Memory B cell (primary cell): ENCODE results near the gene PTPRN2.

Experiments used
- ATAC-seq: fragments of 150-1000 bp; cut with Tn5 transposase; 2 replicates; pipeline ENCODE4 v1.10.0; 2021; ENCODE audit warnings: low read depth, mild to moderate bottlenecking, moderate library complexity
- DNase-seq, 2 donors: peaks; one replicate each; pipeline ENCODE4 v3.0.0; 2022; ENCODE audit warnings: low spot score in 2 of 2
- H3K27ac Mint-ChIP-seq: one replicate; pipeline ENCODE4 v1.8.0; 2022; ENCODE audit warnings: mild to moderate bottlenecking, moderate library complexity, mixed read lengths
- H3K27me3 Mint-ChIP-seq: one replicate; pipeline ENCODE4 v1.8.0; 2022; ENCODE audit warnings: mixed read lengths
- H3K36me3 Mint-ChIP-seq: one replicate; pipeline ENCODE4 v1.8.0; 2022; ENCODE audit warnings: mild to moderate bottlenecking, mixed read lengths
- H3K4me1 Mint-ChIP-seq: one replicate; pipeline ENCODE4 v1.8.0; 2022; ENCODE audit warnings: mixed read lengths
- H3K4me3 Mint-ChIP-seq: one replicate; pipeline ENCODE4 v1.8.0; 2022; ENCODE audit warnings: mild to moderate bottlenecking, moderate library complexity, mixed read lengths
- H3K9me3 Mint-ChIP-seq: one replicate; pipeline ENCODE4 v1.8.0; 2022; ENCODE audit warnings: mixed read lengths

Gene PTPRN2

DNA sequence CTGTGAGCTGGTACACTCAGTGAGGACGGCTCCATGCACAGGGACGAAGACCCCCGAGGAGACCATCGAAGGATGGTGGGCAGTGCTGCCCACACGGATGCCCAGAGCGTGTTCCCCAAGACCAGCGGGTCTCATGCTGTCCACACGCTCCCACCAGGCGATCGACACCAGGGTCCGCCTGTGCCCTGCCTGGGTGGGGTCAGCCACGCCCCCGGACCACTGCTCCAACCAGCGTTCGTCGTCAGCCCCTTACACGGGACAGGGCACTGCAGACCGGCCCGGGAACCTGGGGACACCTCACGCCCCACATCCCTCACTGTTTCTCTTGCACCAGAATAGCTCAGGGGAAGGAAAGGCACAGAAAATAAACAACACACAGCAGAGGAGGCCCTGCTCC lies 1027.4 kb downstream of the PTPRN2 start:
- ATAC-seq (no peak), DNase-seq (no peak)
- Mint-ChIP-seq H3K4me3 (no peak overlapping the region), H3K27ac (no peak overlapping the region), H3K36me3 (no peaks in the 10 kb centered on the region), H3K9me3 (no peaks in the 10 kb centered on the region), H3K4me1 (peaks cover 3% of the 10 kb centered on the region), H3K27me3 (no peaks in the 10 kb centered on the region)

DNA sequence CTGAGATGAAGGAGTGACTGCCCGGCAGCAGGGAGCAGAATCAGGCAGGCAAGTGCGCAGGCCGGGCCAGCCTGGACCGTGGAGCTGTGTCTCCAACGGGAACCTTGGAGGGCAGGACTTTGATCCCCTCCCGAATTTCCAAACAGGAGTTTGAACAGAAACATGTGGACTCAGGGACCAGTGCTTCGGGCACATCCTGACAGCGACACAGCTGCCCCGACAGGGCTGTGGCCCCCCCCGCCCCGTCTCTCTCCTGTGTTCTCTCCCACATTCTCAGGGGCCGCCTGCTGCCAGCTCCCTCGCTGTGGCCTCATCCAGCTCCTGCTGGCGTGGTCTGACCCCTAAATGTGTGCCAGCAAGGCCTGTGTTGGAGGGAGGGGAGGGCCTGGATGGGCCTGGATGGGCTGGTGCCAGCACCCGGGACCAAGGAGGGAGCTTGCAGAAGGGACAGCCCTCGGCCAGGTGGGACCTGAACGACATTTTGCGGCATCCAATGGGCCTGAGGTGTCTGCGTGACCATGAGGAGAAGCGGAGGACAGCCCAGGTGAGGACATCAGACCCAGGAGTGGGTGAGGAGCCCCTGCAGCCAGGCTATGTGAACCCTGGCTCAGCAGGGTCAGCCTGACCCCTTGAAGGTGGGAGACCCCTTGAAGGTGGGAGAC lies 1027.9 kb downstream of the PTPRN2 start:
- Mint-ChIP-seq H3K36me3 (no peaks in the 10 kb centered on the region), H3K27ac (no peak overlapping the region), H3K27me3 (no peaks in the 10 kb centered on the region), H3K9me3 (no peaks in the 10 kb centered on the region), H3K4me1 (peaks cover under 1% of the 10 kb centered on the region), H3K4me3 (no peak overlapping the region)
- DNase-seq, result no peak
- ATAC-seq, result no peak

DNA sequence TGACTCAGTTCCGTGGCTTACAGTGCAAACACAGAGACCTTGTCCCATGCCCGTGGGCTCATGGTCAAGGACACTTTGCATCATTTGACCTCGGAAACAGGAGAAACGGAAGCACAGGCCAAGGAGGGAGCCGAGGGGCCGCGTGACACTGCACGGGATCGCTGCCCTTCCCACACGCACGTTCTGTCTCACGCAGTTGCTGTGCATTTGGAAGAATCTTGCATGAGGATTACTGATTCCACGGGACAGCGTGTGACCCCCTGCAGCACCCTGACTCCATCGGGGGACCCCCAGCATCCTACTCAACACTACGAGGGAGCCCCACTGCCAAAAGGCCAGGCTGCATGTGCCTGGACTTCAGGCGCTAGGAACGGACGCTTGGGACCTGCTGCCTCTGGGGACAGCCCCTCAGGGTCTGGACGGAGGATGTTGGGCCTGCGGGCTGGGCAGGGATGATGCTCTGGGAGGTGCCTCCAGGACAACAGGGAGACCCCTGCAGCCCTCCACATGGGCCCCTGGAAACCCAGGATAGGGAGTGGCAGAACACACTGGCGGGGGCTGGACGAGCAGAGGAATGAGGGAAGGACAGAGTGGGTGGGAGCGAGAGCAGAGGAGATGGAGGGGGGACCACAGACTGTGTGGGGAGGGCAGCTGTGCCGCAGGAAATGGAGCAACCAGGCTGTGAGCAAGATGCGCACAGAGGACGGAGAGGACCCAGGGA lies 1028.6 kb downstream of the PTPRN2 start:
- Mint-ChIP-seq H3K4me3 (no peak overlapping the region), H3K9me3 (no peaks in the 10 kb centered on the region), H3K36me3 (no peaks in the 10 kb centered on the region), H3K27ac (no peak overlapping the region), H3K4me1 (no peaks in the 10 kb centered on the region), H3K27me3 (no peaks in the 10 kb centered on the region)
- DNase-seq (no peak), ATAC-seq (no peak)

DNA sequence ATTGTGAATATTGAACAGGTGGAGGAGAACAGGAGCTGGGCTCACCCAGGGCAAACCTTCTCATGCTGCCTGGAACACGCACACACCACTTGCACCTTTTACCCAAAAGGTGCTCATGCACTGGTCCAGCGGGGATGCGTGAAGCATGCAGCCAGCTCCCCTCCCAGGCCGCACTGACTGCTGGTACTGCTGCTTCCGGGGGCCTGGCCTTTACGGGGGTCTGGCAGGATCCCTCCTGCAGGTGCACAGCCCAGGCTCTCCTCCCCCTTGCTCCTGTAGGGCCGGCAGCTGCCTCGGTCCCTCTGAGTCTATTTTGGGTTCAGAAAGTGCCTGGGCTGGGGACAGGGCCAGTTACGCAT lies 1029.1 kb downstream of the PTPRN2 start:
- DNase-seq (no peak), ATAC-seq (no peak)
- Mint-ChIP-seq H3K9me3 (no peaks in the 10 kb centered on the region), H3K36me3 (no peaks in the 10 kb centered on the region), H3K4me1 (no peaks in the 10 kb centered on the region), H3K4me3 (no peak overlapping the region), H3K27ac (no peak overlapping the region), H3K27me3 (no peaks in the 10 kb centered on the region)

DNA sequence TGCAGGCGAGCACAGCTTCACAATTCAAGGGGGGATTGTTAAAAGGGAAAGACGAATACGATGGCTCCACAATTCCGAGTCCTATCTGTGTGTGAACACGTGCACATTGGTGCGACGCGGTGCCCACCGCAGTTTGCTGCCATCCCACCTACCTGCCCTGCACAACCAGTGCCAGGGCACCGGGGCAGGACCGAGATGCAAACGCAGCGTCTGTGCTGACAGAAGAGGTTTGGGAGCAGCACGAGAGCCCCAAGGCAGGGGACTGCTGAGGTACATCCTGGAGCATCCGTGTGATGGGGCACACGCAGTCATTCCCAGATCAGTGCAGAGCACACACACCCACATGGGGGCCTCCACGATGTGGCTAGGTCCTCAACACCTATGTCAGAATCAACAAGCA lies 1029.6 kb downstream of the PTPRN2 start:
- H3K36me3 Mint-ChIP-seq, result no peaks in the 10 kb centered on the region
- no peak overlapping the region for H3K4me3 Mint-ChIP-seq
- no peaks in the 10 kb centered on the region for H3K4me1 Mint-ChIP-seq
- no peak overlapping the region for H3K27ac Mint-ChIP-seq
- H3K9me3 Mint-ChIP-seq, result no peaks in the 10 kb centered on the region
- no peak for DNase-seq
- no peaks in the 10 kb centered on the region for H3K27me3 Mint-ChIP-seq
- ATAC-seq, result no peak

DNA sequence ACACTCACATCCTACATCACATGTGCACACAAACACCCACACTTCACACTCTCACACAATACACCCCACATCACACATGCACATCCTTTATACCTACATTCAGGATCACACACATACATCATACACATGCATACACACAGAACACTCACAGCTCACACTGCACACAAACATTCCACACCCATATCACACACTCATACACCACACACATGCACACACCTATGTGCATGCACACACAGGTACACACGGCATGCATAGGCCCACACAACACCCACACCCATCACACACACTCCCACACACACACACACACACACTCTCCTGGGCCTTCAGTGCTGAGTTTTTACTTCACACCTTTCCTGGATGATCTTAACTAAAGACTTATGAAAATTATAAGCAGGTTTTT lies 1030.4 kb downstream of the PTPRN2 start:
- no peaks in the 10 kb centered on the region for H3K27me3 Mint-ChIP-seq
- DNase-seq, result no peak
- no peaks in the 10 kb centered on the region for H3K4me1 Mint-ChIP-seq
- H3K27ac Mint-ChIP-seq, result no peak overlapping the region
- no peaks in the 10 kb centered on the region for H3K9me3 Mint-ChIP-seq
- peaks cover 1% of the 10 kb centered on the region for H3K36me3 Mint-ChIP-seq
- no peak for ATAC-seq
- H3K4me3 Mint-ChIP-seq, result no peak overlapping the region

DNA sequence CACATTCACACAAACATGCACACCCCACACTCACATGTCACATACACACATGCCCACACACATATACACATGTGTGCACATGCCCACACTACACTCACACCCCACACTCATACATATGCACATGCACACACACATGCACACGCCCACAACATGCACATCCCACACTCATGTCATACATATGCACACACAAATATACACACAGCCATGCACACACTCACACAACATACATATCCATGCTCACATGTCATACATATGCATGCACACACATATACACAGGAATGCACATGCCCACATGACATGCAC lies 1031.0 kb downstream of the PTPRN2 start:
- Mint-ChIP-seq H3K36me3 (peaks cover 1% of the 10 kb centered on the region), H3K27ac (no peak overlapping the region), H3K4me1 (no peaks in the 10 kb centered on the region), H3K27me3 (no peaks in the 10 kb centered on the region), H3K9me3 (no peaks in the 10 kb centered on the region), H3K4me3 (no peak overlapping the region)
- DNase-seq, result no peak
- ATAC-seq, result no peak

DNA sequence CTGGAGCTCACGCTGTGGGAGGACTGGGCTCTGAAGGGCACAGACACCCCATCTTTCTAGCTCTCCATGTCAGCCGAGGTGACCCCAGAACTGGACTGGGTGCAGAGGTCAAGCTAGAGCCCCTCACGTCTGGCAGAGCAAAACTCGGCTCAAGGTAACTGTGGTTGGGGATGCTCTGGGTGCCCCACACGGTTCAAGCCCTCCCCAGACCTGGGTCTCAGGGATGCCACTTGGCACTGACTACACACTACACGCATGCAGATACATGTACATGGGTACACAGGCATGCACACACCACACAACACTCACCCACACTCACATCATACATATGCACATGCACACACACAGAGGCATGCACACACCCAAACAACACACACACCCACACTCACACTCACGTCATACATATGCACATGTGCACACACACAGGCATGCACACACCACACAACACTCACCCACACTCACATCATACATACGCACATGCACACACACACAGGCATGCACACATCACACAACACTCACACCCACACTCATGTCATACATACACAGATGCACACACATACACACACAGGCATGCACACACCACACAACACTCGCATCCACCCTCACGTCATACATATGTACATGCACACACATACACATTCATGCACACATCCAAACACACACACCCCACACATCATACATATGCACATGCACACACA lies 1031.5 kb downstream of the PTPRN2 start:
- Mint-ChIP-seq H3K4me1 (no peaks in the 10 kb centered on the region), H3K4me3 (no peak overlapping the region), H3K9me3 (no peaks in the 10 kb centered on the region), H3K27me3 (no peaks in the 10 kb centered on the region), H3K36me3 (peaks cover 1% of the 10 kb centered on the region), H3K27ac (no peak overlapping the region)
- DNase-seq, result no peak
- ATAC-seq, result no peak

DNA sequence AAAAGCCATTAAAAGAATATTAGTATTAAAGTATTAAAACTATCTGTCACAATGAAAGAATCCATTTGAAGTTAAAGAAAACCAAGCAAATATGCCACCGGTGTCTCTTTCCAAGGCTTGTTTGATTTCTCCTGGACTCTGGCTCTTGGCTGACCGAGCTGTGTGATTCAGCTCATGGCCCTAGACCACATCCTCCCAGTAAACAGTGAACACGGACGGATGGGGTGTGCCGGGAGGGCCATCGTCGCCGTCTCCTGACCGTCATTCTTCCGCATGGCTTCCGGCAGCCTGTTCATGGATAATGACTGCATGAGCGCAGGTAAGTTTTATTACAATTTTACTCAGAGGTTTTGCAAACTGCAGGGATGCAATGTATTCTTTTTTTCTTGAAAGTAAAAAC lies 1032.3 kb downstream of the PTPRN2 start:
- Mint-ChIP-seq H3K4me3 (no peak overlapping the region), H3K27me3 (no peaks in the 10 kb centered on the region), H3K36me3 (peaks cover 1% of the 10 kb centered on the region), H3K4me1 (no peaks in the 10 kb centered on the region), H3K27ac (no peak overlapping the region), H3K9me3 (no peaks in the 10 kb centered on the region)
- ATAC-seq (no peak), DNase-seq (no peak)

DNA sequence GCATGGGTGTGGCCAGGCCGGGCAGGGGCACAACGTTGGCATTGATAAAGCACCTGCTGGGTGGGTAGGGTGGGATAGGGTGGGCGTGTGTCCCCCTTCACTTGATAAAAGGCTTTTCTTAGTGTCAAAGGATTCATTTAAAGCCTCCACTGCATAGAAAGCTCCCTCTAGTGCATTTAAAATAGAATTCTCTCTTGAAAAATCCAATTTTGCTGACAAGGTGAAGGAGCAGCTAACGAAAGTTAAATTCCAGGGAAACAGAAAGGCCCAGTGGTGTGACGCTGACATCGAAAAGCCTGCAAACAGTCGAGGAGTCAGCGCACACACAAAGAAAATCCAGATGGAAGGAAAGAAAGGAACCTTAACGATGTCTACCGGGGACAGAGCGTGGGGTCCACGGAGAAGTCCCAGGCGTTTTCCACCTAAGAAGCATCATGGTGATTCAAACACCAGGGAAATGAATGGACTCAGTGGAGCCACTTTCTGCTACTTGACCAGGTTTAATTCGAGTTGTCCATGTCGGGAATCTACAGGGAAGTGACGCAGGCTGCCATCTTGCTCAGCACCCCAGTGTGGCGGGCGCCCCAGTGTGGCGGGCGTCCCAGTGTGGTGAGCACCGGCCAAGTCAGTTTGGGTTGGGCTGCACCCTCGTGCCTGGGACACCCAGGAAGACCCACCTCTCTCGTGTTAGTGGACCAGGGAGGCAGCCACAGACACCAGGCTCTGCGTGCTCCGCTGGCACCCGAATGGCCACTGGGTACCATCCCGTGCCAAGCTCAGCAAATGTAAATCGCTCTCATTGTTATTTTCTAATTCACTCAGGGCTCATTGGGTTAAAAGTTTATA lies 1033.0 kb downstream of the PTPRN2 start:
- ATAC-seq (no peak), DNase-seq (no peak)
- Mint-ChIP-seq H3K36me3 (peaks cover 1% of the 10 kb centered on the region), H3K27me3 (no peaks in the 10 kb centered on the region), H3K27ac (no peak overlapping the region), H3K4me1 (no peaks in the 10 kb centered on the region), H3K4me3 (no peak overlapping the region), H3K9me3 (no peaks in the 10 kb centered on the region)

DNA sequence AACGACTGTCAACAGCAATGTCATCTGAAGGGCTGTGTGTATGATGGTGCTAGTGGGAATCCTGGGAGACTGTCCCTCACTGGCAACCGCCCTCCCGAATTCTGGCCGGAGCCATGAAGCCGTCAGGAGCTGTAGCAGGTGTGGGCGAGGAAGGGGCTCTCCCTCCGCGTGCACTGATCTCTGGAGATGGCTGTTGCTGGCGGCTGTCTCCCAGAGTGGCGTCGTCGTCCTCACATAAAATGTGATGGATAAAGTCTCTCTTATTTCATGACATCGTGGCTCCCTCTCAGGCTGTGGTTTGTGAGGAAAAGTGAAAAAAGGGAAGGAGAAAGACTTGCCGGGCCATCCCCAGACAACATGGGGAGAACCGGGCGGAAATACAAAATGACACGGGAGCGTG lies 1034.4 kb downstream of the PTPRN2 start:
- no peak for ATAC-seq
- H3K27me3 Mint-ChIP-seq, result no peaks in the 10 kb centered on the region
- H3K9me3 Mint-ChIP-seq, result no peaks in the 10 kb centered on the region
- H3K4me3 Mint-ChIP-seq, result no peak overlapping the region
- no peak for DNase-seq
- peaks cover 1% of the 10 kb centered on the region for H3K36me3 Mint-ChIP-seq
- no peaks in the 10 kb centered on the region for H3K4me1 Mint-ChIP-seq
- no peak overlapping the region for H3K27ac Mint-ChIP-seq

DNA sequence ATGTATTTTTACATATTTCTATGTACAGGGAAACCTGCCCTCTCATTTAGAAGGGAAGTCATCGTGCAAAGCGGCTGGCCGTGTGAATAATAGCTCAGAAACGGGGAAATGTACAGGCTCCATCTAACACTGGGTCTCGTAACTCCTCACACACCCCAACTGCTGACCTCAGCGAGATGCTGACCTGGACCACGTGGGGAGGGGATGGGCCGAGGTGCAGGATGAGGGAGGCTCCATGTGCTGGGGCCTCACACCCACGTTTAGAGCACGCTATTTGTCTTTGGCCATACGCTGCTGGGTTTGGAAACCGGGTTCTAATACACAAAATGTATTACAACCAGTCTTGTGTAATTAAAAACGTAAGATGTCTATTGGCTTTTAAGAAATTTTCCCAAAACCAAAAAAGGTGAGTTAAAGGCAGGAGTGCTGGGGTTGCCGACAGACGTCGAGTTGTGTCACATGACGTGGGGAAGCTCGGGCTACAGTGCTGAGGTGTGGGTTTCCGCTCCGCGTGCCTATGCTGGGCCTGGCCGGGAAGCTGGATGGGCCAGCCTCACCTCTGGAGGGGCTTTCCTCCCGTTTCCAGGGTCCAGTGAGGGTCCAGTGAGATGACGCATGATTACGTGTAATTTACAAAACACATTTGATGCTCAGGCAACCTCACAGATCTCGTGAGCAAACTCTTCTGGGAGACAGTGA lies 1035.2 kb downstream of the PTPRN2 start:
- DNase-seq, result no peak
- no peaks in the 10 kb centered on the region for H3K27me3 Mint-ChIP-seq
- no peak for ATAC-seq
- H3K4me3 Mint-ChIP-seq, result no peak overlapping the region
- H3K27ac Mint-ChIP-seq, result no peak overlapping the region
- no peaks in the 10 kb centered on the region for H3K4me1 Mint-ChIP-seq
- no peaks in the 10 kb centered on the region for H3K9me3 Mint-ChIP-seq
- peaks cover 7% of the 10 kb centered on the region for H3K36me3 Mint-ChIP-seq

DNA sequence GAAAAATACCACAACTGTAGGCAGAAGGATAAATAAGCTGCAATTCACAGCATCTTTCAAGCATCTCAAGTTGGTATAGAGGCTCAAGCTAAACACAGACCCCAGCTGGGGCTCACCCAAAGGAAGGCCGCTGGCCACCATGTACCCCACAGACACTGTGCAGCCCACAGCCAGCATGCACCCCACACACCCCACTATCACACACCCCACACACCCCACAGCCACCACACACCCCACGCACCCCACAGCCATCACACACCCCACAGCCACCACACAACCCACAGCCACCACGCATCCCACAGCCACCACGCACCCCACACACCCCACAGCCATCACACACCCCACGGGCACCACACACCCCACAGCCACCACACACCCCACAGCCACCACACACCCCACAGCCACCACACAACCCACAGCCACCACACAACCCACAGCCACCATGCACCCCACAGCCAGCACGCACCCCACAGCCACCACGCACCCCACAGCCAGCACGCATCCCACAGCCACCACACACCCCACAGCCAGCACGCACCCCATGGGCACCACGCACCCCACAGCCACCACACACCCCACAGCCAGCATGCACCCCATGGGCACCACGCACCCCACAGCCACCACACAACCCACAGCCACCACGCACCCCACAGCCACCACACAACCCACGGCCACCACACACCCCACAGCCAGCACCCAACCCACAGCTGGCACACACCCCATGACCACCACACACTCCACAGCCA lies 1036.1 kb downstream of the PTPRN2 start:
- H3K4me1 Mint-ChIP-seq, result no peaks in the 10 kb centered on the region
- no peaks in the 10 kb centered on the region for H3K9me3 Mint-ChIP-seq
- ATAC-seq, result no peak
- no peak for DNase-seq
- H3K4me3 Mint-ChIP-seq, result no peak overlapping the region
- H3K27ac Mint-ChIP-seq, result no peak overlapping the region
- H3K27me3 Mint-ChIP-seq, result no peaks in the 10 kb centered on the region
- H3K36me3 Mint-ChIP-seq, result peaks cover 11% of the 10 kb centered on the region
